Measurements from ENCODE around the gene MICU1. TPM values are rescaled to one million over a fixed set of nuclear protein-coding genes. Genes with fewer than 3 reads are reported as not detected.

Gene MICU1
- total and polyA plus RNA-seq, 2 of the 13 experiments (the other 11 are each of a cell fraction or from before 2014, with no cell fraction given) = 32.5 to 56.1 TPM

DNA sequence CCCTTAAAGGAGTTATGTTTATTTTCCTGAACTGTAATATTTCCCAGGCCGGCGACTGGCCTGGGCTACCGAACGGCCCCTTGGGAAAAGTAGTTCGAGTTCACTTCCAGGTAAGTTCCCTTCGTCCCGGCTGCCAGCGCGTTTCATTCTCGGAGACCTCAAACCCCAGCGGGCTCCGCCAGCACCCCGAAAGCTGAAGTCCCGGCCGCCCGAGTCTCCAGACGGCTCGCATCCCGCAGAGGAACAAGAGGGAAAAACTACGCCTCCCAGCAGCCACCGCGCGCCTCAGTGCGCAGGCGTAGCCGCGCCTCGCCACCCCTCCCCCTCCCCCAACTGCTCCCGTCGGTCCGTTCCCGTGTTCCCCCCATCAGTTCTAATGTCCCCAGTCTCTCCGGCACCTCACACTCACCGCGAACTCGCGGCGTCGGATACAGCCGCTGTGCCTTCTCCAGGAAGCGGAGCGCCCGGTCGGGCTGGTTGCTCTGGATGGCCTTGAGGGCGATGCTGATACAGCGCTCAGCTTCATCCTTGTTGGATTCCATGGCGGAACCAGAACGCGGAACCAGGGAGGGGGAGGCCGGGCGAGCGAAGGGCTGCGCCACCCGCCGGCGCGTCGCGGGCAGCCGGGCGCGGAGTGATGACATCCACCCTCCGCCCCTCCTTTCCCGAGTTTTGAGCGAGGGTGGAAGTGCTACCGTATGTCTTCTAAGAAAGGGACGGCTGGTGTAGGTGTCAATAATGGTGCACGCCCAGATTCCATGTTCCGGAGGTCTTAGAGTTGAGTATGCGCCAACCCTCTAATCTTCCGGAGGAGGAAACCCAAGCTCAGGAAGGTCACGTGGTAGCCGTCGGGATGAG, 271.3 kb downstream of the MICU1 start, which contains the start of gene DNAJB12 (continued):
- TF ChIP-seq ATF7 (IDR thresholded peaks at IDR 0.05) (no peak), ATF7 (CRISPR knock-in tag; IDR thresholded peaks at IDR 0.05) (peak; percentile 71; the same call in 1 of the 2 replicates), ZNF703 (CRISPR knock-in tag; IDR thresholded peaks at IDR 0.05; ENCODE audit: borderline replicate concordance) (no peak; the same call in 1 of the 2 replicates), SP2 (CRISPR knock-in tag; IDR thresholded peaks at IDR 0.05) (peak; percentile 59; the same call in 1 of the 2 replicates), AGO2 (optimal IDR thresholded peaks at IDR 0.05; ENCODE audit: low read depth, low read length) (peak; percentile 95), DNMT3B (CRISPR knock-in tag; conservative IDR thresholded peaks at IDR 0.05) (peak; percentile 53; the same call in 1 of the 2 replicates), SMC3 (IDR thresholded peaks at IDR 0.05; ENCODE audit: low read length) (no peak), MTA3 (CRISPR knock-in tag; IDR thresholded peaks at IDR 0.05) (no peak), CHD4 (IDR thresholded peaks at IDR 0.05; ENCODE audit: borderline replicate concordance, low read length) (no peak), KAT8 (CRISPR knock-in tag; IDR thresholded peaks at IDR 0.05) (peak; percentile 96), ERF (CRISPR knock-in tag; IDR thresholded peaks at IDR 0.05) (peak; percentile 61; the same call in 1 of the 2 replicates), HMG20A (CRISPR knock-in tag; IDR thresholded peaks at IDR 0.05; ENCODE audit: borderline replicate concordance) (peak; percentile 58; the same call in 1 of the 2 replicates), MATR3 (CRISPR knock-in tag; IDR thresholded peaks at IDR 0.05) (no peak), ZNF441 (CRISPR knock-in tag; IDR thresholded peaks at IDR 0.05; ENCODE audit: borderline replicate concordance) (peak; percentile 21; the same call in 1 of the 2 replicates), ZNF766 (CRISPR knock-in tag; IDR thresholded peaks at IDR 0.05; ENCODE audit: borderline replicate concordance) (peak; percentile 90), SRSF4 (IDR thresholded peaks at IDR 0.05; ENCODE audit: low read depth, low read length, poor library complexity, severe bottlenecking) (no peak), TRIM24 (CRISPR knock-in tag; IDR thresholded peaks at IDR 0.05) (no peak), ZNF577 (CRISPR knock-in tag; IDR thresholded peaks at IDR 0.05; ENCODE audit: borderline replicate concordance, low read depth) (no peak)
- TF ChIP-seq, protein P1, sequence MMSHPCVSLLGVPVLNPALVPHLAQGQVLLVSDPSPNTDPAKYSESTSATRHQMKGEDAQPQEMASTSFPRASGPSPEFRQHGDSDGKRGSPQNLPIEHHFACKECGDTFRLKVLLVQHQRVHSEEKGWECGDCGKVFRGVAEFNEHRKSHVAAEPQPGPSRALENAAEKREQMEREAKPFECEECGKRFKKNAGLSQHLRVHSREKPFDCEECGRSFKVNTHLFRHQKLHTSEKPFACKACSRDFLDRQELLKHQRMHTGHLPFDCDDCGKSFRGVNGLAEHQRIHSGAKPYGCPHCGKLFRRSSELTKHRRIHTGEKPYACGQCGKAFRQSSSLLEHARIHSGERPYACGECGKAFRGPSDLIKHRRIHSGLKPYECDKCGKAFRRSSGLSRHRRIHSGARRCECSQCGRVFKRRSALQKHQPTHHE (CRISPR knock-in tag; IDR thresholded peaks at IDR 0.05; ENCODE audit: borderline replicate concordance) = peak; percentile 76; the same call in 1 of the 2 replicates
- TF ChIP-seq, protein P2, sequence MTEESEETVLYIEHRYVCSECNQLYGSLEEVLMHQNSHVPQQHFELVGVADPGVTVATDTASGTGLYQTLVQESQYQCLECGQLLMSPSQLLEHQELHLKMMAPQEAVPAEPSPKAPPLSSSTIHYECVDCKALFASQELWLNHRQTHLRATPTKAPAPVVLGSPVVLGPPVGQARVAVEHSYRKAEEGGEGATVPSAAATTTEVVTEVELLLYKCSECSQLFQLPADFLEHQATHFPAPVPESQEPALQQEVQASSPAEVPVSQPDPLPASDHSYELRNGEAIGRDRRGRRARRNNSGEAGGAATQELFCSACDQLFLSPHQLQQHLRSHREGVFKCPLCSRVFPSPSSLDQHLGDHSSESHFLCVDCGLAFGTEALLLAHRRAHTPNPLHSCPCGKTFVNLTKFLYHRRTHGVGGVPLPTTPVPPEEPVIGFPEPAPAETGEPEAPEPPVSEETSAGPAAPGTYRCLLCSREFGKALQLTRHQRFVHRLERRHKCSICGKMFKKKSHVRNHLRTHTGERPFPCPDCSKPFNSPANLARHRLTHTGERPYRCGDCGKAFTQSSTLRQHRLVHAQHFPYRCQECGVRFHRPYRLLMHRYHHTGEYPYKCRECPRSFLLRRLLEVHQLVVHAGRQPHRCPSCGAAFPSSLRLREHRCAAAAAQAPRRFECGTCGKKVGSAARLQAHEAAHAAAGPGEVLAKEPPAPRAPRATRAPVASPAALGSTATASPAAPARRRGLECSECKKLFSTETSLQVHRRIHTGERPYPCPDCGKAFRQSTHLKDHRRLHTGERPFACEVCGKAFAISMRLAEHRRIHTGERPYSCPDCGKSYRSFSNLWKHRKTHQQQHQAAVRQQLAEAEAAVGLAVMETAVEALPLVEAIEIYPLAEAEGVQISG (CRISPR knock-in tag; IDR thresholded peaks at IDR 0.05) = peak; percentile 92
- TF ChIP-seq, protein P3, sequence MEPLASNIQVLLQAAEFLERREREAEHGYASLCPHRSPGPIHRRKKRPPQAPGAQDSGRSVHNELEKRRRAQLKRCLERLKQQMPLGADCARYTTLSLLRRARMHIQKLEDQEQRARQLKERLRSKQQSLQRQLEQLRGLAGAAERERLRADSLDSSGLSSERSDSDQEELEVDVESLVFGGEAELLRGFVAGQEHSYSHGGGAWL (CRISPR knock-in tag; IDR thresholded peaks at IDR 0.05) = peak; percentile 92; the same call in 1 of the 2 replicates
- TF ChIP-seq, protein P4, sequence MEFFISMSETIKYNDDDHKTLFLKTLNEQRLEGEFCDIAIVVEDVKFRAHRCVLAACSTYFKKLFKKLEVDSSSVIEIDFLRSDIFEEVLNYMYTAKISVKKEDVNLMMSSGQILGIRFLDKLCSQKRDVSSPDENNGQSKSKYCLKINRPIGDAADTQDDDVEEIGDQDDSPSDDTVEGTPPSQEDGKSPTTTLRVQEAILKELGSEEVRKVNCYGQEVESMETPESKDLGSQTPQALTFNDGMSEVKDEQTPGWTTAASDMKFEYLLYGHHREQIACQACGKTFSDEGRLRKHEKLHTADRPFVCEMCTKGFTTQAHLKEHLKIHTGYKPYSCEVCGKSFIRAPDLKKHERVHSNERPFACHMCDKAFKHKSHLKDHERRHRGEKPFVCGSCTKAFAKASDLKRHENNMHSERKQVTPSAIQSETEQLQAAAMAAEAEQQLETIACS (CRISPR knock-in tag; IDR thresholded peaks at IDR 0.05) = peak; percentile 46
- TF ChIP-seq, protein P5, sequence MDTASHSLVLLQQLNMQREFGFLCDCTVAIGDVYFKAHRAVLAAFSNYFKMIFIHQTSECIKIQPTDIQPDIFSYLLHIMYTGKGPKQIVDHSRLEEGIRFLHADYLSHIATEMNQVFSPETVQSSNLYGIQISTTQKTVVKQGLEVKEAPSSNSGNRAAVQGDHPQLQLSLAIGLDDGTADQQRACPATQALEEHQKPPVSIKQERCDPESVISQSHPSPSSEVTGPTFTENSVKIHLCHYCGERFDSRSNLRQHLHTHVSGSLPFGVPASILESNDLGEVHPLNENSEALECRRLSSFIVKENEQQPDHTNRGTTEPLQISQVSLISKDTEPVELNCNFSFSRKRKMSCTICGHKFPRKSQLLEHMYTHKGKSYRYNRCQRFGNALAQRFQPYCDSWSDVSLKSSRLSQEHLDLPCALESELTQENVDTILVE (CRISPR knock-in tag; IDR thresholded peaks at IDR 0.05) = peak; percentile 78

All from HepG2 (cell line).